Uterus (tissue), 4 donors: ENCODE results near the gene SV2C. TPM values are rescaled to one million over a fixed set of nuclear protein-coding genes. Genes with fewer than 3 reads are reported as not detected.

Experiments used
- DNase-seq, 2 donors: peaks; one replicate each; pipeline ENCODE4 v3.0.0-alpha.2; 2019 to 2020
- H3K27ac ChIP-seq, 2 donors: fragments of 200-600 bp; sonication (generic); 1 replicate in 1 of 2; 2 replicates in 1 of 2; pipeline ENCODE4 v1.5.1; 2016 to 2018
- H3K27me3 ChIP-seq, 2 donors: fragments of 200-600 bp; sonication (generic); one replicate each; pipeline ENCODE4 v1.5.1; 2018 to 2019; ENCODE audit warnings: control low read depth in 1 of 2
- H3K36me3 ChIP-seq, 2 donors: fragments of 200-600 bp; sonication (generic); one replicate each; pipeline ENCODE4 v1.5.1; 2019; ENCODE audit warnings: control low read depth in 1 of 2
- H3K4me1 ChIP-seq, 2 donors: fragments of 200-600 bp; sonication (generic); one replicate each; pipeline ENCODE4 v1.5.1; 2018 to 2019; ENCODE audit warnings: control low read depth in 1 of 2
- H3K4me3 ChIP-seq, 2 donors: fragments of 200-600 bp; sonication (generic); 1 replicate in 1 of 2; 2 replicates in 1 of 2; pipeline ENCODE4 v1.5.1; 2018 to 2019; ENCODE audit warnings: mild to moderate bottlenecking in 1 of 2
- H3K9me3 ChIP-seq, 2 donors: fragments of 200-600 bp; sonication (generic); one replicate each; pipeline ENCODE4 v1.5.1; 2019; ENCODE audit warnings: control low read depth in 1 of 2
- CTCF ChIP-seq, 4 experiments: fragments of 200-600 bp in 2 of 4; fragments of 450-650 bp in 2 of 4; sonication (generic) in 2 of 4; IDR thresholded peaks; one replicate each; pipeline ENCODE4 v1.5.1; 2016 to 2019; ENCODE audit warnings: antibody characterized with exemption in 4 of 4, mild to moderate bottlenecking in 2 of 4, moderate library complexity in 1 of 4
- POLR2A ChIP-seq, 2 donors: fragments of 450-650 bp; IDR thresholded peaks; one replicate each; pipeline ENCODE4 v1.6.1; 2016; ENCODE audit warnings: antibody characterized with exemption in 2 of 2, mild to moderate bottlenecking in 1 of 2, moderate library complexity in 1 of 2
- intact Hi-C: fragments of 100-400 bp; cut with DNase I; formaldehyde crosslinking; loops from one replicate; pipeline ENCODE4 v1.15.1; 2023; ENCODE audit warnings: low total_unique reads
- total RNA-seq, 4 donors: library from RNA; depleted of rRNA in 3 of 4; stranded (reverse); fragments of >200 nt in 3 of 4; gene quantifications; one replicate each; pipeline versions ENCODE4 v1.1.0 to v1.2.4, GENCODE V29; 2014 to 2023
- donor health status: DM: yes; HTN: yes; CAD: no.

SV2C gene
- total RNA-seq, 4 donors from 2014 or later: 0.21 to 3.7 TPM; not detected in 2

GRCh38 chr5:76283670-76284069 is 200.5 kb downstream of the SV2C start:
- intact Hi-C loops: no loop called here
- no peaks in the 10 kb centered on the region for H3K4me1 ChIP-seq

GRCh38 chr5:76289692-76290091 is 206.5 kb downstream of the SV2C start:
- TF ChIP-seq POLR2A (IDR thresholded peaks at IDR 0.05) (no peak), CTCF (IDR thresholded peaks at IDR 0.05) (no peak)
- H3K36me3 ChIP-seq: no peaks in the 10 kb centered on the region
- H3K4me1 ChIP-seq: no peaks in the 10 kb centered on the region
- H3K4me3 ChIP-seq: no peak overlapping the region
- no peak overlapping the region for H3K27ac ChIP-seq
- H3K27me3 ChIP-seq: no peaks in the 10 kb centered on the region
- intact Hi-C loops: no loop called here
- H3K9me3 ChIP-seq: no peaks in the 10 kb centered on the region
- DNase-seq: no peak

More at GRCh38 chr5:76283670-76284069, 200.5 kb downstream of the SV2C start:
- Histone ChIP-seq H3K9me3 (no peaks in the 10 kb centered on the region), H3K27ac (no peak overlapping the region), H3K27me3 (no peaks in the 10 kb centered on the region), H3K4me3 (no peak overlapping the region), H3K36me3 (no peaks in the 10 kb centered on the region)
- DNase-seq: no peak
- no peak for TF ChIP-seq POLR2A (IDR thresholded peaks at IDR 0.05)
- TF ChIP-seq CTCF (IDR thresholded peaks at IDR 0.05): no peak

GRCh38 chr5:76290321-76290757 is 207.2 kb downstream of the SV2C start:
- no peak for DNase-seq
- TF ChIP-seq POLR2A (IDR thresholded peaks at IDR 0.05) (no peak), CTCF (IDR thresholded peaks at IDR 0.05) (no peak)
- H3K36me3 ChIP-seq: no peaks in the 10 kb centered on the region
- H3K9me3 ChIP-seq: no peaks in the 10 kb centered on the region
- H3K27me3 ChIP-seq: no peaks in the 10 kb centered on the region
- H3K27ac ChIP-seq: no peak overlapping the region
- no peak overlapping the region for H3K4me3 ChIP-seq
- no peaks in the 10 kb centered on the region for H3K4me1 ChIP-seq
- intact Hi-C loops: no loop called here

- TF ChIP-seq CTCF (IDR thresholded peaks at IDR 0.05): no peak
- intact Hi-C loops: no loop called here
- H3K27me3 ChIP-seq: no peaks in the 10 kb centered on the region
- DNase-seq: no peak
- H3K36me3 ChIP-seq: no peaks in the 10 kb centered on the region
- no peaks in the 10 kb centered on the region for H3K4me1 ChIP-seq
- H3K9me3 ChIP-seq: no peaks in the 10 kb centered on the region
- H3K27ac ChIP-seq: no peak overlapping the region
- no peak overlapping the region for H3K4me3 ChIP-seq
These were observed 208.3 kb downstream of the SV2C start for GRCh38 chr5:76291305-76292077.

- H3K9me3 ChIP-seq: no peaks in the 10 kb centered on the region
- H3K4me1 ChIP-seq: no peaks in the 10 kb centered on the region
- no peaks in the 10 kb centered on the region for H3K27me3 ChIP-seq
- DNase-seq: no peak
- no peak overlapping the region for H3K27ac ChIP-seq
- TF ChIP-seq CTCF (IDR thresholded peaks at IDR 0.05) (no peak), POLR2A (IDR thresholded peaks at IDR 0.05) (no peak)
- H3K4me3 ChIP-seq: no peak overlapping the region
- intact Hi-C loops: no loop called here
- H3K36me3 ChIP-seq: no peaks in the 10 kb centered on the region
These were observed 209.6 kb downstream of the SV2C start for GRCh38 chr5:76292620-76293322.
